GM12892 (cell line): ENCODE measurements around the gene OTOS.

ENCODE experiments used
- POLR2A ChIP-seq: IDR thresholded peaks from 2 replicates; pipeline ENCODE4 v1.6.1; 2011; ENCODE audit warnings: low read depth, low read length, control low read depth
- POLR2AphosphoS5 ChIP-seq: IDR thresholded peaks from 2 replicates; pipeline ENCODE4 v1.6.1; 2011; ENCODE audit warnings: low read depth, low read length, control low read depth
- TAF1 ChIP-seq: IDR thresholded peaks from 2 replicates; pipeline ENCODE4 v1.6.1; 2011; ENCODE audit warnings: low read depth, mild to moderate bottlenecking, control low read depth, low read length, borderline replicate concordance

GRCh38 chr2:240130393-240131195 is 9.9 kb downstream of the OTOS start:
- TF ChIP-seq POLR2AphosphoS5 (no peak), POLR2A (no peak), TAF1 (no peak)
